Nephron progenitor cell (in vitro differentiated cells): ENCODE results near the gene ZFPL1.

ENCODE experiments used
- DNase-seq: peaks from one replicate; pipeline ENCODE4 v3.0.0; 2021
- H3K27ac Mint-ChIP-seq: 2 replicates; pipeline ENCODE4 v1.8.0; 2021; ENCODE audit warnings: mild to moderate bottlenecking, moderate library complexity, mixed read lengths
- H3K27me3 Mint-ChIP-seq: 2 replicates; pipeline ENCODE4 v1.8.0; 2021; ENCODE audit warnings: mild to moderate bottlenecking, low read depth, mixed read lengths; ENCODE audit not compliant: poor library complexity
- H3K36me3 Mint-ChIP-seq: 2 replicates; pipeline ENCODE4 v1.8.0; 2021; ENCODE audit warnings: low read depth, mixed read lengths
- H3K4me1 Mint-ChIP-seq: 2 replicates; pipeline ENCODE4 v1.8.0; 2021; ENCODE audit warnings: mixed read lengths
- H3K4me3 Mint-ChIP-seq: 2 replicates; pipeline ENCODE4 v1.8.0; 2021; ENCODE audit warnings: mild to moderate bottlenecking, moderate library complexity, mixed read lengths
- H3K9me3 Mint-ChIP-seq: 2 replicates; pipeline ENCODE4 v1.8.0; 2021; ENCODE audit warnings: mild to moderate bottlenecking, moderate library complexity, mixed read lengths
- TF ChIP-seq, protein P1 (sequence below): fragments of 200-600 bp; sonication (generic); IDR thresholded peaks from 2 replicates; pipeline ENCODE4 v1.5.0; 2021; ENCODE audit warnings: antibody characterized with exemption

Gene ZFPL1

DNA sequence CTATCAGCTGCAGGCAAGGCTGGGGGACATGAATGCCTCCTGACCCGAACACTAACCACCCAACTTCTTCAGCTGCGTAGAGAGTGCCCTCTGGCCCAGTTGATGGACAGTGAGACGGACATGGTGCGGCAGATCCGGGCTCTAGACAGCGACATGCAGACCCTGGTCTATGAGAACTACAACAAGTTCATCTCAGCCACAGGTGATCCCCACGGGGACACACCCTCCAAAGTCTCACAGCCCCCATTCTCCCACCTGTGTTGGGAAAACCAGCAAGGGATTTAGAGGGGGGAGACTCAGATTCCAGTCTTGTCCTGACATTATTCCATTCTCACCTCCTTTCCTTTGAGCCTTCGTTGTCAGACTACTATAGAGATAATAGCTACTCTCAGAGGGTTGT is 12.9 kb downstream of the ZFPL1 start:
- Mint-ChIP-seq H3K9me3 (no peaks in the 10 kb centered on the region), H3K4me3 (peak overlapping the region; percentile 91), H3K27ac (no peak overlapping the region), H3K4me1 (peaks cover 14% of the 10 kb centered on the region), H3K36me3 (peaks cover 6% of the 10 kb centered on the region), H3K27me3 (peaks cover 3% of the 10 kb centered on the region)
- no peak for DNase-seq
- TF ChIP-seq, protein P1, sequence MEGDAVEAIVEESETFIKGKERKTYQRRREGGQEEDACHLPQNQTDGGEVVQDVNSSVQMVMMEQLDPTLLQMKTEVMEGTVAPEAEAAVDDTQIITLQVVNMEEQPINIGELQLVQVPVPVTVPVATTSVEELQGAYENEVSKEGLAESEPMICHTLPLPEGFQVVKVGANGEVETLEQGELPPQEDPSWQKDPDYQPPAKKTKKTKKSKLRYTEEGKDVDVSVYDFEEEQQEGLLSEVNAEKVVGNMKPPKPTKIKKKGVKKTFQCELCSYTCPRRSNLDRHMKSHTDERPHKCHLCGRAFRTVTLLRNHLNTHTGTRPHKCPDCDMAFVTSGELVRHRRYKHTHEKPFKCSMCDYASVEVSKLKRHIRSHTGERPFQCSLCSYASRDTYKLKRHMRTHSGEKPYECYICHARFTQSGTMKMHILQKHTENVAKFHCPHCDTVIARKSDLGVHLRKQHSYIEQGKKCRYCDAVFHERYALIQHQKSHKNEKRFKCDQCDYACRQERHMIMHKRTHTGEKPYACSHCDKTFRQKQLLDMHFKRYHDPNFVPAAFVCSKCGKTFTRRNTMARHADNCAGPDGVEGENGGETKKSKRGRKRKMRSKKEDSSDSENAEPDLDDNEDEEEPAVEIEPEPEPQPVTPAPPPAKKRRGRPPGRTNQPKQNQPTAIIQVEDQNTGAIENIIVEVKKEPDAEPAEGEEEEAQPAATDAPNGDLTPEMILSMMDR = no peak

- no peak overlapping the region for H3K4me3 Mint-ChIP-seq
- TF ChIP-seq, protein P1 = peak; percentile 14
- no peaks in the 10 kb centered on the region for H3K9me3 Mint-ChIP-seq
Observed at GRCh38 chr11:65100674-65101350, 16.8 kb downstream of the ZFPL1 start.

GRCh38 chr11:65102142-65103095 is 18.4 kb downstream of the ZFPL1 start:
- Mint-ChIP-seq H3K36me3 (peaks cover 16% of the 10 kb centered on the region), H3K9me3 (no peaks in the 10 kb centered on the region), H3K4me1 (peaks cover 17% of the 10 kb centered on the region), H3K27ac (no peak overlapping the region), H3K27me3 (peaks cover 4% of the 10 kb centered on the region), H3K4me3 (no peak overlapping the region)
- no peak for DNase-seq
- TF ChIP-seq, protein P1 = no peak

More at GRCh38 chr11:65100674-65101350, 16.8 kb downstream of the ZFPL1 start:
- peaks cover under 1% of the 10 kb centered on the region for H3K27me3 Mint-ChIP-seq
- peaks cover 12% of the 10 kb centered on the region for H3K4me1 Mint-ChIP-seq
- H3K36me3 Mint-ChIP-seq = peaks cover 11% of the 10 kb centered on the region
- no peak overlapping the region for H3K27ac Mint-ChIP-seq
- DNase-seq = no peak

GRCh38 chr11:65103476-65103875 is 19.5 kb downstream of the ZFPL1 start:
- no peak for DNase-seq
- TF ChIP-seq, protein P1 = no peak
- Mint-ChIP-seq H3K27ac (no peak overlapping the region), H3K9me3 (no peaks in the 10 kb centered on the region), H3K36me3 (peaks cover 16% of the 10 kb centered on the region), H3K4me1 (peaks cover 17% of the 10 kb centered on the region), H3K4me3 (no peak overlapping the region), H3K27me3 (peaks cover 4% of the 10 kb centered on the region)

- Mint-ChIP-seq H3K9me3 (no peaks in the 10 kb centered on the region), H3K4me3 (no peak overlapping the region), H3K4me1 (peaks cover 12% of the 10 kb centered on the region), H3K27ac (peak overlapping the region; percentile 48), H3K36me3 (peaks cover 10% of the 10 kb centered on the region), H3K27me3 (peaks cover 4% of the 10 kb centered on the region)
- TF ChIP-seq, protein P1 = no peak
- no peak for DNase-seq
Observed at GRCh38 chr11:65104628-65105027, 20.6 kb downstream of the ZFPL1 start.
